GM10248 (cell line): ENCODE results near the gene SPTBN1.

ENCODE experiments used
- CTCF ChIA-PET: fragments of 300-600 bp; sonication (Branson Sonifier 250); formaldehyde crosslinking; extraction: SDS; loops from one replicate; lab custom pipeline; 2021; ENCODE audit warnings: antibody characterized with exemption; lab: Yijun Ruan, JAX
- POLR2A ChIA-PET: fragments of 350-650 bp; sonication (Branson Sonifier 250); formaldehyde crosslinking; extraction: SDS; loops from one replicate; lab custom pipeline; 2020; ENCODE audit warnings: antibody characterized with exemption; lab: Yijun Ruan, JAX
- DNase-seq: peaks from one replicate; pipeline ENCODE4 v3.0.0; 2012; ENCODE audit errors: extremely low spot score
- TF ChIP-seq, protein P1 (sequence below): IDR thresholded peaks from 2 replicates; pipeline ENCODE4 v1.5.1; 2012; ENCODE audit warnings: mild to moderate bottlenecking, low read depth; ENCODE audit errors: extremely low read depth, missing control alignments, control extremely low read depth

Gene SPTBN1

GRCh38 chr2:54598347-54599325, 142.5 kb downstream of the SPTBN1 start:
- no peak for DNase-seq
- TF ChIP-seq, protein P1, sequence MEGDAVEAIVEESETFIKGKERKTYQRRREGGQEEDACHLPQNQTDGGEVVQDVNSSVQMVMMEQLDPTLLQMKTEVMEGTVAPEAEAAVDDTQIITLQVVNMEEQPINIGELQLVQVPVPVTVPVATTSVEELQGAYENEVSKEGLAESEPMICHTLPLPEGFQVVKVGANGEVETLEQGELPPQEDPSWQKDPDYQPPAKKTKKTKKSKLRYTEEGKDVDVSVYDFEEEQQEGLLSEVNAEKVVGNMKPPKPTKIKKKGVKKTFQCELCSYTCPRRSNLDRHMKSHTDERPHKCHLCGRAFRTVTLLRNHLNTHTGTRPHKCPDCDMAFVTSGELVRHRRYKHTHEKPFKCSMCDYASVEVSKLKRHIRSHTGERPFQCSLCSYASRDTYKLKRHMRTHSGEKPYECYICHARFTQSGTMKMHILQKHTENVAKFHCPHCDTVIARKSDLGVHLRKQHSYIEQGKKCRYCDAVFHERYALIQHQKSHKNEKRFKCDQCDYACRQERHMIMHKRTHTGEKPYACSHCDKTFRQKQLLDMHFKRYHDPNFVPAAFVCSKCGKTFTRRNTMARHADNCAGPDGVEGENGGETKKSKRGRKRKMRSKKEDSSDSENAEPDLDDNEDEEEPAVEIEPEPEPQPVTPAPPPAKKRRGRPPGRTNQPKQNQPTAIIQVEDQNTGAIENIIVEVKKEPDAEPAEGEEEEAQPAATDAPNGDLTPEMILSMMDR = no peak
- ChIA-PET POLR2A (no interaction called here), CTCF (interaction anchor here (0.9 to 1.8 kb wide), 6 partner anchors 15 to 87 kb away, joined by 3 to 12 read pairs (median 4); no protein-coding TSS in a partner anchor)

DNA sequence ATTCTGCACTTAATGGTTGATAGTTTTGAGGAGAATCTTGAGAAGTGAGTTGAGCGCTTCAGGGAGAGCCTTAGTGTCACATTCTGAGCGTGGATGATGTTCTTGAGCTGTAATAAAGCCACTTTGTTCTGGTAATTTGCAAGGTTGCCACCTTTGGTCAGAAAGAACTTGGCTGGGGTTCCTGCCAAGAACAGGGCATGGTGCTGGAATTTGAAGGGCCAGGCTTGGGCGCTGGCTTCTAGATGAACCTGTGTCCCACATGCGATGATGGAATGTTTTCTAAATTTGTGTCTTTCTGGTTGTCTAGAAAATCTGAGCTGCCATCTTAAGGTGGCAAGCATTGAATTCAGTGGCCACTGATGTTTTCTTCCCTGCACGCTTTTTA, 143.2 kb downstream of the SPTBN1 start:
- ChIA-PET CTCF (interaction anchor here (0.9 to 1.8 kb wide), 5 partner anchors 10 to 88 kb away, joined by 3 to 6 read pairs (median 3); no protein-coding TSS in a partner anchor), POLR2A (no interaction called here)
- DNase-seq = no peak
- TF ChIP-seq, protein P1 = no peak

- CTCF ChIA-PET = interaction anchor here (0.9 to 1.4 kb wide), 5 partner anchors 11 to 88 kb away, joined by 3 to 6 read pairs (median 3); no protein-coding TSS in a partner anchor
- POLR2A ChIA-PET = interaction anchor here (1.1 kb wide), 1 partner anchor 28 kb away, joined by 3 read pairs; no protein-coding TSS in a partner anchor
- TF ChIP-seq, protein P1 = no peak
- DNase-seq = no peak
These were observed 143.8 kb downstream of the SPTBN1 start for GRCh38 chr2:54599914-54600313.

DNA sequence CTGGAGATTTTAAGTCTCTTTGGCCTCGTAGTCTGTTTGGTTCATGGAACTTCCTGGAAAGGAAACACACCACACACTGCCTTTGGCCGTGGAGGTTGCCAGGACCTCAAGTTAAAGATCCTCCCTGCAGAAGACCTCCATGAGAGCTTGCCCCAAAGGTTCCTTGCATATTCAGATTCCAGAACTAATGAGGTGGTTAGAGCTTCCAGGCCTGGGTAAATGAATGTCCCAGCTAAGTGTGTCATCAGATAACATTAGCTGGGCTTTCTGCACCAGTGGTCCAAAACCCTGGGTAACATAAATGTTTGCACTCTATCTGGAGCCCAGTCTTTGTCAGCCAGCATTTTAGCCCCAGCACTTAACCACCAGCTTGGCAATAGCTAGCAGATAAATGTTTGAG, 145.2 kb downstream of the SPTBN1 start:
- no peak for DNase-seq
- ChIA-PET POLR2A (no interaction called here), CTCF (interaction anchor here (1.0 to 6.5 kb wide), 4 partner anchors 9 to 104 kb away, joined by 3 to 58 read pairs (median 4); no protein-coding TSS in a partner anchor)
- TF ChIP-seq, protein P1 = no peak

DNA sequence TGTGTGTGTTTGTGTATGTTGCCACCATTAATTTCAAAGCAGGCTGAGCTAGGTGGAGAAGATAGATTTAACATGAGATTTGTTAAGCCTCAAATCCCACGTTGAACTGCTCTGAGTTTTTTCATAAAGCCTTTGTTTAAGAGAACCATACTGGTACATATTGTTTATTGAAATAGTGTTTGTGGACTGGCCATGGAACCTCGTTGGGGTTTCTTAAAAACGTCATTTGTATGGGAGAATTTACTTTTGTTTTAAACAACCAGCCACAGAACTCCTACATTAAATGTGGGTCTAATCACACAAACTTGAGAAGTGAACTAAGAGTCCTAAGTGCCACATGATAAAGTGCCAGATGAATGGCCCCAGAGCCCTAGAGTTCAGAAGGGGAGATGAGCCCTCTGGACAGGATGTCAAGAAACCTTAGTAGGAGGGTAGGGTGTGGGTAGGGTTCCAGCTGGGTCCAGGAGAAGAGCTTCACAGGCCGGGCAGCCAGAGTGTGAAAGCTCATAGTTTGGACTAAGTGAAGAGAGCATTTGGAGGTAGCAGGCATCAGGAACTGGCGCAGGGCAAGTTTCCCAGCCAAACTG, 146.7 kb downstream of the SPTBN1 start:
- DNase-seq = no peak
- ChIA-PET CTCF (interaction anchor here (1.3 to 6.5 kb wide), 7 partner anchors 10 to 102 kb away, joined by 3 to 58 read pairs (median 5); no protein-coding TSS in a partner anchor), POLR2A (no interaction called here)
- TF ChIP-seq, protein P1 = no peak

- ChIA-PET CTCF (interaction anchor here (1.3 to 6.5 kb wide), 7 partner anchors 11 to 102 kb away, joined by 3 to 58 read pairs (median 5); no protein-coding TSS in a partner anchor), POLR2A (no interaction called here)
These were observed 147.2 kb downstream of the SPTBN1 start for GRCh38 chr2:54603357-54603756.

More at GRCh38 chr2:54603357-54603756, 147.2 kb downstream of the SPTBN1 start:
- TF ChIP-seq, protein P1 = no peak
- no peak for DNase-seq
